ENCODE results near the gene PRKD2.

PRKD2 gene

GRCh38 chr19:46755077-46755852 is 38.4 kb upstream of the PRKD2 start:
- H3K27ac ChIP-seq (ENCODE audit: low read depth, low read length) = 0 out of 2 replicates have a peak overlapping the region, but pooled peaks have one; percentile 23
- no peak overlapping the region for H2AFZ ChIP-seq (ENCODE audit: low read length, unreplicated experiment)
- no peaks in the 10 kb centered on the region for H3K36me3 ChIP-seq (ENCODE audit: insufficient read depth, low read length)
- H3K79me2 ChIP-seq (ENCODE audit: control insufficient read depth, insufficient read depth, low read length, unreplicated experiment) = no peaks in the 10 kb centered on the region
- H3K27me3 ChIP-seq (ENCODE audit: insufficient read depth, low read length) = no peaks in the 10 kb centered on the region
- no peak overlapping the region for H3K4me3 ChIP-seq (ENCODE audit: low read depth, low read length)
- H3K4me1 ChIP-seq (ENCODE audit: control insufficient read depth, insufficient read depth, low read length, unreplicated experiment) = peaks cover 9% of the 10 kb centered on the region

DNA sequence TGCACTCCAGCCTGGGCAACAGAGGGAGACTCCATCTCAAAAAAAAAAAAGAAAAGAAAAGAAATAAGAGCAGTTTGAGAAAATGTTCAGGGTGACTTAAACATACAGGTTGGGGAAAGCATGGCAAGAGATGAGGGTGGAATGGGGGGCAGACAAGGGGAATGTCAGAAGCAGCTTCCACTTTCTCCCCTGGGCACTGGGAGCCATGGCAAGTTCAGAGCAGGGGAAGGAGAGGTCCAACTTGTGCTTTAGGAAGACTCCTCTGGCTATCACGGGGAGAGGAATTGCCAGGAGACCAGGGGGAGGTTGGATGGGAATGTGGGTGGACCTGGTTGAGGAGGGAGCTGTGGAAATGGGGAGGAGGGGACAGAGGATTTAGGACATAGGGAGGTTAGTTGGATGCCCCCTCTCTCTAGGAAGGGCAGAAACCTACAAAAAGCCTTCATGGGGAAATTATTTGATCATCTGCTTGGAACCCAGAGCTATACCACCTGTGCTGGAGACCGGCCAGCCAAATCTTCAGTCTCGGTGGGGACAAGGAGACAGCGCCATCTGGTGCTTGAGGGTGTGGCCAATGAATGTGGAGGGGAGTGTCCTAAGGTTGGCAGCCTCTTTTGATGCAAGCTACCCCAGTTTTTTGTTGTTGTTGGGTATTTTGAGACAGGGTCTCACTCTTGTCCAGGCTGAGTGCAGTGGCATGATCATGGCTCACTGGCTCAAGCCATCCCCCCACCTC is 36.7 kb upstream of the PRKD2 start:
- H3K36me3 ChIP-seq (ENCODE audit: insufficient read depth, low read length) = no peaks in the 10 kb centered on the region
- no peaks in the 10 kb centered on the region for H3K27me3 ChIP-seq (ENCODE audit: insufficient read depth, low read length)

DNA sequence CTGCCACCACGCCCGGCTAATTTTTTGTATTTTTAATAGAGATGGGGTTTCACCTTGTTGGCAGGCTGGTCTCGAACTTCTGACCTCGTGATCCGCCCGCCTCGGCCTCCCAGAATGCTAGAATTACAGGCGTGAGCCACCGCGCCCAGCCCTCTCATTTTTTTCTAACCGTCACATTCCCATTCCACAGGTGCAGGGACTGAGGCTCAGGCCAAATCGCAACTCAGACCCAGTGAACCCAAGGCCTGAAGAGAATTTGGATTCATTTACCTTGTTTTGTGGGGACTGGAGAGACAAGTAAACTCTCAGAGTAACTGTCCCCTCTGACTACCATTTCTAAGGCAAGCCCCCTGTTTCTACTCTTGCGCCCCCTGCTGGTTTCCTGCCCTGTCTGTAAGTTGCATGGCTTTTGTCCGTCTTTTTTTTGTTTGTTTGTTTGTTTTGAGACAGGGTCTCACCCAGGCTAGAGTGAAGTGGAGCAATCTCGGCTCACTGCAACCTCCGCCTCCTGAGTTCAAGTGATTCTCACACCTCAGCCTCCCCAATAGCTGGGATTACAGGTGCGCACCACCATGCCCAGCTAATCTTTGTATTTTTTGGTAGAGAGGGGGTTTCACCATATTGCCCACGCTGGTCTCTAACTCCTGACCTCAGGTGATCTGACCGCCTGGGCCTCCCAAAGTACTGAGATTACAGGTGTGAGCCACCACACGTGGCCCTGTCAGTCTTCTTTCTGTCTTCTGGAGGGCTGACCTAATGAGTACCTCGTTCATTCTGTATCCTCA is 31.6 kb upstream of the PRKD2 start:
- H3K79me2 ChIP-seq (ENCODE audit: control insufficient read depth, insufficient read depth, low read length, unreplicated experiment) = peaks cover 24% of the 10 kb centered on the region
- H2AFZ ChIP-seq (ENCODE audit: low read length, unreplicated experiment) = no peak overlapping the region
- no peak overlapping the region for H3K4me3 ChIP-seq (ENCODE audit: low read depth, low read length)
- H3K27ac ChIP-seq (ENCODE audit: low read depth, low read length) = no peak overlapping the region
- H3K4me1 ChIP-seq (ENCODE audit: control insufficient read depth, insufficient read depth, low read length, unreplicated experiment) = no peaks in the 10 kb centered on the region
- no peaks in the 10 kb centered on the region for H3K27me3 ChIP-seq (ENCODE audit: insufficient read depth, low read length)
- no peaks in the 10 kb centered on the region for H3K36me3 ChIP-seq (ENCODE audit: insufficient read depth, low read length)

More for the DNA sequence above, 36.7 kb upstream of the PRKD2 start:
- Histone ChIP-seq H3K4me1 (ENCODE audit: control insufficient read depth, insufficient read depth, low read length, unreplicated experiment) (no peaks in the 10 kb centered on the region), H2AFZ (ENCODE audit: low read length, unreplicated experiment) (no peak overlapping the region), H3K4me3 (ENCODE audit: low read depth, low read length) (no peak overlapping the region), H3K79me2 (ENCODE audit: control insufficient read depth, insufficient read depth, low read length, unreplicated experiment) (no peaks in the 10 kb centered on the region), H3K27ac (ENCODE audit: low read depth, low read length) (no peak overlapping the region)

DNA sequence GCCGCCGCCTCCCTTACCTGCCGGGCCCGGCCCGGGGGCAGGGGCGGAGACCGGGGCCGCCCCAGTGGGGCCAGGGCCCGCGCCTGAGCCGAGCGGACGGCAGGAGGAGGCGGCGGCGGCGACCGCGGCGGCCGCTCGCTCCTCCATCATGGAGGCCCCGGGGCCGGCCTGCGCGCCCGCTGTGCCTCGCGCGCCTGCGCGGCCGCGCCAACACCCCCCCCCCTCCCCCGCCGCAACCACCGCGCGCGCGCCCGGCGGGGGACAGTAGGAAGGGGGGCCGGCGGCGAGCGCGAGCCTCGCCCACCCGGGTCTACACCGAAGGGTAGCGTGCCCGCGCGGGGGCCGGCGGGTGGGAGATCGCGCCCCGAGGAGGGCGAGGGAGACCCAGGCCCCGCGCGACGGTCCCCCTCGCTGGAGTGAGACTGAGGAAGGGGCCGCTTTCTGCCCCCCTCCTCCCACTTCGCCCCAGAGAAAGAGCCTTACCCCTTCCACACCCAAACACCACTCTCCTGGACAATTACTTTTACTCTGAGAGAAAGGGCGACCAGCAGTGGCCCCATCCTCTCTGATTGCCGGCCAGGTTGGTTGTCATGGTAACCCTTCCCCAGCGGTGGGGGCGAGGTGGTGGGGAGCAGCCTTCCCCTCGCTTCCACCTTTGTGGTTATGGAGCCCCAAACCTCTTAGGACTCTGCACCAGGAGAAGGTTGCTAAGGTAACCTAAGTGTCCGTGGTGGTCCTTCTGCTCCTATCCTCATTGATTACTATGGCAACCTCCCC is 29.6 kb upstream of the PRKD2 start, which contains the start of gene STRN4:
TSS of gene STRN4 (minus strand) at position 170 of the 777 bp plus-strand sequence. CDS start at position 150, 20 bp downstream.
- Histone ChIP-seq H3K4me1 (ENCODE audit: control insufficient read depth, insufficient read depth, low read length, unreplicated experiment) (no peaks in the 10 kb centered on the region), H3K27ac (ENCODE audit: low read depth, low read length) (peak within 1 kb of the TSS; percentile 57; the same call in 1 of the 2 replicates), H3K4me3 (ENCODE audit: low read depth, low read length) (peak within 1 kb of the TSS; percentile 89), H3K27me3 (ENCODE audit: insufficient read depth, low read length) (no peaks in the 10 kb centered on the region), H3K79me2 (ENCODE audit: control insufficient read depth, insufficient read depth, low read length, unreplicated experiment) (peaks cover 44% of the 10 kb centered on the region), H3K36me3 (ENCODE audit: insufficient read depth, low read length) (no peaks in the 10 kb centered on the region), H2AFZ (ENCODE audit: low read length, unreplicated experiment) (peak within 1 kb of the TSS; percentile 99)

GRCh38 chr19:46745521-46746280 is 28.8 kb upstream of the PRKD2 start, which contains the start of gene FKRP:
Gene FKRP (plus strand): TSS chr19:46746057. CDS start chr19:46755451, 9,394 bp downstream.
- Histone ChIP-seq H2AFZ (ENCODE audit: low read length, unreplicated experiment) (peak within 1 kb of the TSS; percentile 99), H3K4me1 (ENCODE audit: control insufficient read depth, insufficient read depth, low read length, unreplicated experiment) (no peaks in the 10 kb centered on the region), H3K4me3 (ENCODE audit: low read depth, low read length) (peak within 1 kb of the TSS; percentile 89), H3K27ac (ENCODE audit: low read depth, low read length) (peak within 1 kb of the TSS; percentile 57; the same call in 1 of the 2 replicates), H3K79me2 (ENCODE audit: control insufficient read depth, insufficient read depth, low read length, unreplicated experiment) (peaks cover 52% of the 10 kb centered on the region), H3K36me3 (ENCODE audit: insufficient read depth, low read length) (no peaks in the 10 kb centered on the region), H3K27me3 (ENCODE audit: insufficient read depth, low read length) (no peaks in the 10 kb centered on the region)

GRCh38 chr19:46745030-46745429 is 28.1 kb upstream of the PRKD2 start:
- Histone ChIP-seq H3K79me2 (ENCODE audit: control insufficient read depth, insufficient read depth, low read length, unreplicated experiment) (peaks cover 59% of the 10 kb centered on the region), H2AFZ (ENCODE audit: low read length, unreplicated experiment) (no peak overlapping the region), H3K4me3 (ENCODE audit: low read depth, low read length) (peak overlapping the region; percentile 89), H3K27me3 (ENCODE audit: insufficient read depth, low read length) (no peaks in the 10 kb centered on the region), H3K36me3 (ENCODE audit: insufficient read depth, low read length) (no peaks in the 10 kb centered on the region), H3K4me1 (ENCODE audit: control insufficient read depth, insufficient read depth, low read length, unreplicated experiment) (no peaks in the 10 kb centered on the region), H3K27ac (ENCODE audit: low read depth, low read length) (no peak overlapping the region)

- no peaks in the 10 kb centered on the region for H3K4me1 ChIP-seq (ENCODE audit: control insufficient read depth, insufficient read depth, low read length, unreplicated experiment)
- H2AFZ ChIP-seq (ENCODE audit: low read length, unreplicated experiment) = no peak overlapping the region
- no peaks in the 10 kb centered on the region for H3K36me3 ChIP-seq (ENCODE audit: insufficient read depth, low read length)
- peaks cover 65% of the 10 kb centered on the region for H3K79me2 ChIP-seq (ENCODE audit: control insufficient read depth, insufficient read depth, low read length, unreplicated experiment)
- no peaks in the 10 kb centered on the region for H3K27me3 ChIP-seq (ENCODE audit: insufficient read depth, low read length)
- H3K4me3 ChIP-seq (ENCODE audit: low read depth, low read length) = peak overlapping the region; percentile 89
- H3K27ac ChIP-seq (ENCODE audit: low read depth, low read length) = no peak overlapping the region
Measured at GRCh38 chr19:46744005-46744691, 27.2 kb upstream of the PRKD2 start.

GRCh38 chr19:46742926-46743480 is 26.1 kb upstream of the PRKD2 start:
- H2AFZ ChIP-seq (ENCODE audit: low read length, unreplicated experiment) = no peak overlapping the region
- peaks cover 77% of the 10 kb centered on the region for H3K79me2 ChIP-seq (ENCODE audit: control insufficient read depth, insufficient read depth, low read length, unreplicated experiment)
- H3K4me1 ChIP-seq (ENCODE audit: control insufficient read depth, insufficient read depth, low read length, unreplicated experiment) = no peaks in the 10 kb centered on the region
- H3K27me3 ChIP-seq (ENCODE audit: insufficient read depth, low read length) = no peaks in the 10 kb centered on the region
- H3K27ac ChIP-seq (ENCODE audit: low read depth, low read length) = no peak overlapping the region
- H3K36me3 ChIP-seq (ENCODE audit: insufficient read depth, low read length) = no peaks in the 10 kb centered on the region
- no peak overlapping the region for H3K4me3 ChIP-seq (ENCODE audit: low read depth, low read length)

- Histone ChIP-seq H3K27ac (ENCODE audit: low read depth, low read length) (no peak overlapping the region), H3K27me3 (ENCODE audit: insufficient read depth, low read length) (no peaks in the 10 kb centered on the region), H3K36me3 (ENCODE audit: insufficient read depth, low read length) (no peaks in the 10 kb centered on the region), H3K79me2 (ENCODE audit: control insufficient read depth, insufficient read depth, low read length, unreplicated experiment) (peaks cover 84% of the 10 kb centered on the region), H3K4me1 (ENCODE audit: control insufficient read depth, insufficient read depth, low read length, unreplicated experiment) (no peaks in the 10 kb centered on the region), H3K4me3 (ENCODE audit: low read depth, low read length) (no peak overlapping the region), H2AFZ (ENCODE audit: low read length, unreplicated experiment) (no peak overlapping the region)
Measured at GRCh38 chr19:46741447-46741846, 24.5 kb upstream of the PRKD2 start.

Data from ACC112 (cell line).